ENCODE results near the gene LRRC2. TPM values are rescaled to one million over a fixed set of nuclear protein-coding genes. Genes with fewer than 3 reads are reported as not detected.

The LRRC2 gene
- total and polyA plus RNA-seq, 9 of the 15 experiments (the other 6 are each of a cell fraction or from before 2014, with no cell fraction given): 0.01 to 0.04 (median 0.03) TPM; not detected in 5

DNA sequence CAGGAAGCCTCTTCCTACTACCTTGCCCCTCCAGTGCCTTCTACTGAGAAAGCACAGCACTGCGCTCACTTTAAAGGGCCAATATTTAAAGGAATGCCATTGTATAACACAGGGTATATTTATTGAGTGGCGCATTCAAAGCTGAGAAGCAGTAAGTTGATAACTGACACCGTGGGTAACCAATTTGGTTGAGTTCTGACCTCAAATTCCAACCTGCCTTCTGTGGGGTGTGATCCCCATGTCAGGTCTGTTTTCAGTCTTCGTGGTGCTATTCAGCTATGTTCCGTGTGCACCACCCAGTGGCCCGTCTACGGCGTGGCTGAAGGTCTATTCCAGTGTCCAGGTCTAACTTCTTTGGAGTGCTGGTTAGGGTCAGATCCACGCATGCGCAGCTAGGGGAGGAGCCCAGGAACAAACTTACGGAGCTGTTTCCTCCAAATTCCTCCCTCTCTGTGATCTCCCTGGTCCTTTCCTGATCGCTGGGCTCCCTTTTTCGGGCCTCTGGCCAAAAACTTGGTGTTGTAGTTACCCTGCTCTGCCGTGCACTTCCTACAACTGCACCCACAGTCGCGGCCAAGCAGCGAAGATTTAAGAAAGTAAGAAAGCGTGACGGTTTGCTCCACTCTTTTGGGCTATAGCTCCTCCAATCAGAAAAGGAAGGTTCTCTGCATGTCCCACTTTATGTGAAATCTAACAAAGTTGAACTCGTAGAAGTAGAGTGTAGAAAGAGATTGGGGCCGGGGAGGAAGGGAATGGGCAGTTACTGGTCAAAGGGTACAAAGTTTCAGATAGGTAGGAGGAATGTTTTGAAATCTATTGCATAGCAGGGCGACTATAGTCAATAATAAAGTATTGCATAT, 7.7 kb downstream of the LRRC2 start (continued):
- TF ChIP-seq CEBPZ (IDR thresholded peaks at IDR 0.05; ENCODE audit: borderline replicate concordance, low read depth, low read length) (no peak), ZNF584 (CRISPR knock-in tag; IDR thresholded peaks at IDR 0.05; ENCODE audit: low read depth) (no peak), SP2 (IDR thresholded peaks at IDR 0.05; ENCODE audit: extremely low read depth, low read depth, low read length, poor library complexity, severe bottlenecking) (no peak), RBM25 (IDR thresholded peaks at IDR 0.05; ENCODE audit: low read depth, low read length, severe bottlenecking) (no peak), LEF1 (IDR thresholded peaks at IDR 0.05) (peak; percentile 19; the same call in 1 of the 2 replicates), POLR2AphosphoS5 (IDR thresholded peaks at IDR 0.05; ENCODE audit: control insufficient read depth, insufficient read depth, low read depth, low read length) (no peak), PRPF4 (IDR thresholded peaks at IDR 0.05; ENCODE audit: insufficient read depth, low read depth, low read length, poor library complexity, severe bottlenecking) (no peak), POLR3G (IDR thresholded peaks at IDR 0.05; ENCODE audit: extremely low read depth, insufficient read length, insufficient replicate concordance) (no peak), ZBTB11 (CRISPR knock-in tag; IDR thresholded peaks at IDR 0.05) (no peak), CHAMP1 (IDR thresholded peaks at IDR 0.05) (peak; percentile 61; the same call in 1 of the 2 replicates), NCOA2 (IDR thresholded peaks at IDR 0.05; ENCODE audit: partially characterized antibody in 2 of 2) (no peak)
- TF ChIP-seq, protein P1, sequence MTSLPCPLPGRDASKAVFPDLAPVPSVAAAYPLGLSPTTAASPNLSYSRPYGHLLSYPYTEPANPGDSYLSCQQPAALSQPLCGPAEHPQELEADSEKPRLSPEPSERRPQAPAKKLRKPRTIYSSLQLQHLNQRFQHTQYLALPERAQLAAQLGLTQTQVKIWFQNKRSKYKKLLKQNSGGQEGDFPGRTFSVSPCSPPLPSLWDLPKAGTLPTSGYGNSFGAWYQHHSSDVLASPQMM (CRISPR knock-in tag; IDR thresholded peaks at IDR 0.05): no peak
